T-helper 2 cell (primary cell): ENCODE results near the gene PSMD2.
A peak's percentile ranks its signal among the peaks of the same experiment; 100 is the strongest.
"Not testable (repeated sequence)": the region's sequence is repeated elsewhere in the genome, so short reads cannot be mapped to it uniquely, and the experiment has no call there.

ENCODE experiments used
- DNase-seq, 5 experiments: peaks; one replicate each; pipeline versions ENCODE4 v3.0.0 to v3.0.0-alpha.2; 2012 to 2022
- total RNA-seq, 2 donors: gene quantifications; one replicate each; lab custom pipeline; 2026; lab: John Stamatoyannopoulos, UW

PSMD2 gene
- 119 to 147 reads per million in 2 donors for total RNA-seq

GRCh38 chr3:184298759-184299487 is at the start of gene PSMD2:
TSS of gene PSMD2 (plus strand) at chr3:184299241. CDS start at chr3:184299267, 26 bp downstream.
- DNase-seq = peak; percentile 95 to 98 (median 97)

- DNase-seq = peak; percentile 91 to 98 (median 95)
Measured at GRCh38 chr3:184249412-184250166, 49.5 kb upstream of the PSMD2 start, which contains the start of gene EEF1AKMT4. TSS of gene EEF1AKMT4 (plus strand) at chr3:184249672. CDS start at chr3:184249695, 23 bp downstream.

GRCh38 chr3:184250167-184250828 is 48.7 kb upstream of the PSMD2 start:
- peak; percentile 62 to 88 (median 79) for DNase-seq

- DNase-seq = no peak
Measured at GRCh38 chr3:184255291-184256039, 43.6 kb upstream of the PSMD2 start.

GRCh38 chr3:184257083-184257915 is 41.7 kb upstream of the PSMD2 start:
- DNase-seq = no peak

GRCh38 chr3:184258926-184259325 is 40.1 kb upstream of the PSMD2 start:
- no peak for DNase-seq

- DNase-seq = no peak
Measured at GRCh38 chr3:184259396-184259877, 39.6 kb upstream of the PSMD2 start.

- DNase-seq = peak in 3 of 5 experiments; percentile 17 to 50 (median 27)
Measured at GRCh38 chr3:184259878-184260723, 38.9 kb upstream of the PSMD2 start.

GRCh38 chr3:184260724-184261269 is 38.2 kb upstream of the PSMD2 start:
- no peak for DNase-seq

- peak in 3 of 5 experiments; percentile 46 to 55 (median 51) for DNase-seq
Measured at GRCh38 chr3:184261270-184261853, 37.7 kb upstream of the PSMD2 start, which contains the start of gene CAMK2N2. TSS of gene CAMK2N2 (minus strand) at chr3:184261553. CDS start at chr3:184261285, 268 bp downstream.

GRCh38 chr3:184261854-184262763 is 36.9 kb upstream of the PSMD2 start:
- peak in 2 of 5 experiments; percentile 29 to 52 for DNase-seq

GRCh38 chr3:184262764-184263179 is 36.3 kb upstream of the PSMD2 start:
- DNase-seq = no peak

- not testable (repeated sequence) for DNase-seq
Measured at GRCh38 chr3:184267249-184267648, 31.8 kb upstream of the PSMD2 start.

- no peak for DNase-seq
Measured at GRCh38 chr3:184272269-184272668, 26.8 kb upstream of the PSMD2 start.

GRCh38 chr3:184275381-184275701 is 23.7 kb upstream of the PSMD2 start:
- DNase-seq = no peak

GRCh38 chr3:184275961-184276910 is 22.8 kb upstream of the PSMD2 start, which contains the start of gene ECE2:
TSS of gene ECE2 (plus strand) at chr3:184276022. CDS start at chr3:184276154, 132 bp downstream.
- no peak for DNase-seq

- no peak for DNase-seq
Measured at GRCh38 chr3:184277366-184277765, 21.7 kb upstream of the PSMD2 start.
